ENCODE data around the gene TRIP10.

The TRIP10 gene

DNA sequence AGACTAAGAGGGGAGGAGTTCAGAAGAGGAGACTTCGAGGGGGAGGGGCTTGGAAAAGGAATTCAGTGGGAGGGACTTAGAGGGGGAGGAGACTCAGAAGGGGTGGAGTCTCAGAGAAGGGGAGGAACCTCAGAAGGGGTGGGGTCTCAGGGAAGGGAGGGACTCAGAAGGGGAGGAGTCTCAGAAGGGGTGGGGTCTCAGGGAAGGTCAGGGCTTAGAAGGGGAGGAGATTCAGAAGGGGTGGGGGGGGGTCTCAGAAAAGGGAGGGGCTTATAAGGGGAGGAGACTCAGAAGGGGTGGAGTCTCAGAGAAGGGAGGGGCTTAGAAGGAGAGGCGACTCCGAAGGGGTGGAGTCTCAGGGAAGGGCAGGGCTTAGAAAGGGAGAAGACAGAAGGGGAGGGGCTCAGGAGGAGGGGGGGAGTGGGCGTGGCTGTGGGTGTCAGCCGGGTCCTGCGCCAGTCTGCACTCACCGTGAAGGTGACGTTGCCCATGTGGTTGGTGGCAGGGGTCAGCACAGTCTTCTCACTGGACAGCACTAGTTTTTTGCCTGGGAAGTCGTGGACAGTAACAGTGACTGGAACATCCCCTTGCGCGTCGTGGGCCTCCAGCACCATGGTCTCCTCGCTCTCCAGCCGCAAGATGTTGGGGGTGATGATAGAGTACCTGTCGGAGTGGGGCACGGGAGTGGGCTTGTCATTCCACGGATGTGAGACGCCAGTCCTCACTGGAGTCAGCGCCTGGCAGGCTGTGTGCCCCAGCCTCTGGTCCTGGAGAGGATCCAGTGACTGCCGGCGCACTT is 20.5 kb upstream of the TRIP10 start:
- Histone ChIP-seq H3K4me3 (ENCODE audit: extremely low read depth, insufficient read depth, low read length, poor library complexity, severe bottlenecking) (no peak overlapping the region), H3K9me3 (ENCODE audit: control insufficient read depth, low read length) (peaks cover 9% of the 10 kb centered on the region), H3K27ac (ENCODE audit: low read depth, low read length, severe bottlenecking) (no peak overlapping the region), H3K4me1 (ENCODE audit: control insufficient read depth, insufficient read depth, low read length, poor library complexity, severe bottlenecking) (peaks cover 5% of the 10 kb centered on the region), H3K36me3 (ENCODE audit: control insufficient read depth, insufficient read depth, low read length) (no peaks in the 10 kb centered on the region)
- 90 to 91% methylated on average over 19 to 21 of the region's 21 CpGs for whole genome bisulfite sequencing, 2 experiments (ENCODE audit: insufficient coverage in 2 of 2)

DNA sequence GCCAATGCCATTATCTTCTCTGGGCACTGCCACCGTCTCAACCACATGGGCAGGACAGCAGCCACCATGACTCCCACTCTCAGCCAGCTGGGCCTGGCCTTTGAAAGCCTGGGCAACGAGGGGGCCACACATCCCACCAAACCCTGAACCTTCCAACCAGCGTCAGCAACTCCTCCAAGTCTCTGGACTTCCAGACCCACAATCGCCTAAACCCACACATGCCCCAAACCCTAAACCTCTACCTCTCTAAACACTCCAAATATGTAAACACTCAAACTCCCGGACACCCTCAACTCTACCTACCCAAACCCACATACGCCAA is 20.0 kb upstream of the TRIP10 start:
- Histone ChIP-seq H3K9me3 (ENCODE audit: control insufficient read depth, low read length) (peaks cover 9% of the 10 kb centered on the region), H3K27ac (ENCODE audit: low read depth, low read length, severe bottlenecking) (no peak overlapping the region), H3K36me3 (ENCODE audit: control insufficient read depth, insufficient read depth, low read length) (no peaks in the 10 kb centered on the region), H3K4me3 (ENCODE audit: extremely low read depth, insufficient read depth, low read length, poor library complexity, severe bottlenecking) (no peak overlapping the region), H3K4me1 (ENCODE audit: control insufficient read depth, insufficient read depth, low read length, poor library complexity, severe bottlenecking) (peaks cover 5% of the 10 kb centered on the region)
- WGBS, 2 experiments (ENCODE audit: insufficient coverage in 2 of 2): 93 to 97% methylated on average over 4 to 6 of the region's 6 CpGs

DNA sequence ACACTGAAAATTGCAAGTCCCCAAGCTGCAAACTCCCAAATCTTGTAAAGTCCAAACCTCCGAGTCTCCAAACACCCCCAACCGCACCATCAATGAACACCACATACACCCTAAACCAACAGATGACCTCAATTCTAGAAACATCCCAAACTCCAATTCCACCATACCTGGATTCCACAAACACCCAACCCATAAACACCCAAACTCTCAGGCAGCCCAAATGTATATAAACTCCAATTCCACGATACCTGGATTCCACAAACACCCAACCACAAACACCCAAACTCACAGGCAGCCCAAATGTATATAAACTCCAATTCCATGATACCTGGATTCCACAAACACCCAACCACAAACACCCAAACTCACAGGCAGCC is 19.5 kb upstream of the TRIP10 start:
- Histone ChIP-seq H3K36me3 (ENCODE audit: control insufficient read depth, insufficient read depth, low read length) (no peaks in the 10 kb centered on the region), H3K4me1 (ENCODE audit: control insufficient read depth, insufficient read depth, low read length, poor library complexity, severe bottlenecking) (peaks cover 5% of the 10 kb centered on the region), H3K9me3 (ENCODE audit: control insufficient read depth, low read length) (peaks cover 9% of the 10 kb centered on the region), H3K27ac (ENCODE audit: low read depth, low read length, severe bottlenecking) (no peak overlapping the region), H3K4me3 (ENCODE audit: extremely low read depth, insufficient read depth, low read length, poor library complexity, severe bottlenecking) (no peak overlapping the region)
- WGBS, 2 experiments (ENCODE audit: insufficient coverage in 2 of 2): 94 to 95% methylated on average over 3 of the region's 3 CpGs

DNA sequence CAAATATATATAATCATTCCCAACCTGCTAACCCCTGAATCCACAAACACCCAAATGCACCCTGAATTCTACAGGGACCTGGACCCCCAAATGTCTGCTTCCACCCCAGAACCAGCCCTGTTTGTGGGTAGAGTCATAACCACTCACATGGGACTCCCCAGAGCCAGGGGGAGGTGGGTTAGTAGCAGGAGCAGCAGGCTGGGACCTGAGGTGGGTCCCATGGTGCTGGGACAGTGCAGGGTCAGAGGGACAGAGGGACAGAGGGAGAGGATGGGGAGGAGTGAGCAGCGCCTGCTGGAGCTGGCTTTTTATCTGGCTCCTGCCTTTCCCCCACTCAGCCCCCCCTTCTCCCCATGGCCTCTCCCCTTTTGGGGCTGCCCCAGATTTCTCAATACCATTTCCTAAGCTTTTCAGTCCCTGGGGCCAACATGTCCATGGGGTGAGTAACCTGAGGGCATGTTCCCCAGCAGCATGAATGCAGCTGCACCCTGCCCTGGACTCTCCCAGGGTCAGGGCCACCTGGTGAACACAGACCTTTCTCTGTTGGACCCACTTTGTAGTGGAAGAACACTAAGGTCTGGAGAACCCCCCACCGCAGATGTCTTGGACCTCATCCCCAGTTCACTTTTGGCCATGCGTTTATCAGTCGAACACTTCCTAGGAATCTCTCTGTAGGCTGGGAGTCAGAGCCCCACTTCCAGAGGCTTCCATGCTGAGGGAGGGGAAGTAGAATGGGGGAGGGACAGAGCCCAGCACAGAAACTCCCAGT is 18.9 kb upstream of the TRIP10 start, which contains the start of gene C3:
TSS of gene C3 (minus strand) at position 282 of the 769 bp plus-strand sequence. CDS start at position 221, 61 bp downstream.
- no peak within 1 kb of the TSS for H3K4me3 ChIP-seq (ENCODE audit: extremely low read depth, insufficient read depth, low read length, poor library complexity, severe bottlenecking)
- H3K27ac ChIP-seq (ENCODE audit: low read depth, low read length, severe bottlenecking): no peak within 1 kb of the TSS
- 80 to 91% methylated on average over 1 to 3 of the region's 4 CpGs for WGBS, 2 experiments (ENCODE audit: insufficient coverage in 2 of 2)
- peaks cover 9% of the 10 kb centered on the region for H3K9me3 ChIP-seq (ENCODE audit: control insufficient read depth, low read length)
- H3K4me1 ChIP-seq (ENCODE audit: control insufficient read depth, insufficient read depth, low read length, poor library complexity, severe bottlenecking): peaks cover 5% of the 10 kb centered on the region
- H3K36me3 ChIP-seq (ENCODE audit: control insufficient read depth, insufficient read depth, low read length): no peaks in the 10 kb centered on the region

DNA sequence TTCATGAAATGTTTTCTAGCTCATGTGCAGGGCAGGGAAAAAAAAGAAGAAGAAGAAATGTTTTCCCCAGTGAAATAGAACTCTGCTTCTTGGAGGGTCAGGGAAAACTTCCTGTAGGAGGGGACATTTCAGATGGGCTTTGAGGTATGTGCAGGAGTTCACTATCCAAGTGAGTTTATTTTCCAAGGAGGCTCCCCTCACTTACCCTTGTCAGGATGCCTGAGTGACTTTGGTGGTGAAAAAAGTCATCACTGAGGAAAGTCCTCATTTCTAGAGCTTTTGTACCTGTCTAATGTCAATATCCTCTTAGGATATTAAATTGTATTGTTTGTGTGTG is 18.4 kb upstream of the TRIP10 start:
- Histone ChIP-seq H3K9me3 (ENCODE audit: control insufficient read depth, low read length) (peaks cover 9% of the 10 kb centered on the region), H3K27ac (ENCODE audit: low read depth, low read length, severe bottlenecking) (no peak overlapping the region), H3K4me1 (ENCODE audit: control insufficient read depth, insufficient read depth, low read length, poor library complexity, severe bottlenecking) (peaks cover 5% of the 10 kb centered on the region), H3K4me3 (ENCODE audit: extremely low read depth, insufficient read depth, low read length, poor library complexity, severe bottlenecking) (no peak overlapping the region), H3K36me3 (ENCODE audit: control insufficient read depth, insufficient read depth, low read length) (no peaks in the 10 kb centered on the region)

DNA sequence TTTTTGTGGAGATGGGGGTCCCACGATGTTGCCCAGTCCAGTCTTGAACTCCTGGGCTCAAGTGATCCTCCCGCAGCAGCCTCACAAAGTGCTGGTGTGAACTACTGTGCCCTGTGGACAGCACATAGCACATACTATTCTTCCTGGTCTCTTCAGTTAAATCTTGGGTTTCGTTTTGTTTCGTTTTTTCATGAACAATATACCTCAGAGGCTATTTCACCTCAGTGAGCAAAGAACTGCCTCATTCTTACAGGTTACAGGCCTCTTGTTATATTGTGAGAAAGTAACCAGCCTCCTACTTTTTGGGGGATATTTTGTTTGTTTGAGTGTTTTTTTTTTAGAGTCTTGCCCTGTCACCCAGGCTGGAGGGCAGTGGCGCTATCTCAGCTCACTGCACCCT is 17.7 kb upstream of the TRIP10 start:
- H3K36me3 ChIP-seq (ENCODE audit: control insufficient read depth, insufficient read depth, low read length): no peaks in the 10 kb centered on the region
- peaks cover 5% of the 10 kb centered on the region for H3K4me1 ChIP-seq (ENCODE audit: control insufficient read depth, insufficient read depth, low read length, poor library complexity, severe bottlenecking)
- H3K27ac ChIP-seq (ENCODE audit: low read depth, low read length, severe bottlenecking): no peak overlapping the region
- 80 to 94% methylated on average over 3 to 4 of the region's 5 CpGs for WGBS, 2 experiments (ENCODE audit: insufficient coverage in 2 of 2)
- peaks cover 9% of the 10 kb centered on the region for H3K9me3 ChIP-seq (ENCODE audit: control insufficient read depth, low read length)
- H3K4me3 ChIP-seq (ENCODE audit: extremely low read depth, insufficient read depth, low read length, poor library complexity, severe bottlenecking): no peak overlapping the region

DNA sequence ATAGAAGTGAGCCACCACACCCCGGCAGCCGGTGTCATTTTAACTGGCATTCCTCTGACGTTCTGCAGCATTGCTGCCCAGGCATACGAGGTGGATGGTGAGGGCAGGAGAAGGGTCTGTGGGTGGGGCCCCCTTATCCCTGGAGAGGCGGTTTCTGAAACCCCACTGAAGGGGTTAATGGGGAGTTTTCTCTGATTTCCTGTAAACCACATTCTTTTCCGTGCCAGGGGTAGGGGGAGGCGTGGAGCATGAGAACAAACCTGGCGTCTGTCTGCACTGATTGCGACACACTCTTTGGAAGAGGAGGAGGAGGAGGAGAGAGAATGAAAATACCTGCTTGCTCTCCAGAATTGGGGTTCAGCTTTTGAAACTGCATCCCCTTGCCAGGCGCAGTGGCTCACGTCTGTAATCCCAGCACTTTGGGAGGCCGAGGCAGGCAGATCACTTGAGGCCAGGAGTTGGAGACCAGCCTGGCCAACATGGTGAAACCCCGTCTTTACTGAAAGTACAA is 16.3 kb upstream of the TRIP10 start:
- Histone ChIP-seq H3K4me3 (ENCODE audit: extremely low read depth, insufficient read depth, low read length, poor library complexity, severe bottlenecking) (no peak overlapping the region), H3K9me3 (ENCODE audit: control insufficient read depth, low read length) (peaks cover 3% of the 10 kb centered on the region), H3K27ac (ENCODE audit: low read depth, low read length, severe bottlenecking) (no peak overlapping the region), H3K4me1 (ENCODE audit: control insufficient read depth, insufficient read depth, low read length, poor library complexity, severe bottlenecking) (peaks cover 5% of the 10 kb centered on the region), H3K36me3 (ENCODE audit: control insufficient read depth, insufficient read depth, low read length) (no peaks in the 10 kb centered on the region)
- 61 to 64% methylated on average over 8 to 11 of the region's 13 CpGs for WGBS, 2 experiments (ENCODE audit: insufficient coverage in 2 of 2)

DNA sequence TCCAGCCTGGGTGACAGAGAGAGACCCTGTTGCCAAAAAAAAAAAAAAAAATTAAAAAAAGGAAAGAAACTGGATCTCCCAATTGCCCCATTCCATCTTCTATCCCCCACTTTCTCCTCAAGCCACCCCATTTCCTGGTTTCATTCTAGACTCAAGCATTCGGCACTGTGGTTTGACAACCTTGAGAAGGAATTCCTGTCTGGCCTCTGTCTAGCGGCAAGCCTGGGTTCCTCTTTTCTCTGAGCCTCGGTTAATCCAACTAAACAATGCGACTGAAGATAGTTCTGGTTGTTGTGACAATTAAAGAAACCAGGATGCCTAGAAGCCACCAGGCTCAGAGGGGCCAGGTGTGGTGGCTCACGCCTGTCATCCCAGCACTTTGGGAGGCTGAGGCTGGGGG is 15.7 kb upstream of the TRIP10 start:
- Histone ChIP-seq H3K4me1 (ENCODE audit: control insufficient read depth, insufficient read depth, low read length, poor library complexity, severe bottlenecking) (peaks cover 5% of the 10 kb centered on the region), H3K36me3 (ENCODE audit: control insufficient read depth, insufficient read depth, low read length) (no peaks in the 10 kb centered on the region), H3K4me3 (ENCODE audit: extremely low read depth, insufficient read depth, low read length, poor library complexity, severe bottlenecking) (no peak overlapping the region), H3K27ac (ENCODE audit: low read depth, low read length, severe bottlenecking) (no peak overlapping the region), H3K9me3 (ENCODE audit: control insufficient read depth, low read length) (no peaks in the 10 kb centered on the region)
- 89 to 94% methylated on average over 3 to 5 of the region's 5 CpGs for WGBS, 2 experiments (ENCODE audit: insufficient coverage in 2 of 2)

DNA sequence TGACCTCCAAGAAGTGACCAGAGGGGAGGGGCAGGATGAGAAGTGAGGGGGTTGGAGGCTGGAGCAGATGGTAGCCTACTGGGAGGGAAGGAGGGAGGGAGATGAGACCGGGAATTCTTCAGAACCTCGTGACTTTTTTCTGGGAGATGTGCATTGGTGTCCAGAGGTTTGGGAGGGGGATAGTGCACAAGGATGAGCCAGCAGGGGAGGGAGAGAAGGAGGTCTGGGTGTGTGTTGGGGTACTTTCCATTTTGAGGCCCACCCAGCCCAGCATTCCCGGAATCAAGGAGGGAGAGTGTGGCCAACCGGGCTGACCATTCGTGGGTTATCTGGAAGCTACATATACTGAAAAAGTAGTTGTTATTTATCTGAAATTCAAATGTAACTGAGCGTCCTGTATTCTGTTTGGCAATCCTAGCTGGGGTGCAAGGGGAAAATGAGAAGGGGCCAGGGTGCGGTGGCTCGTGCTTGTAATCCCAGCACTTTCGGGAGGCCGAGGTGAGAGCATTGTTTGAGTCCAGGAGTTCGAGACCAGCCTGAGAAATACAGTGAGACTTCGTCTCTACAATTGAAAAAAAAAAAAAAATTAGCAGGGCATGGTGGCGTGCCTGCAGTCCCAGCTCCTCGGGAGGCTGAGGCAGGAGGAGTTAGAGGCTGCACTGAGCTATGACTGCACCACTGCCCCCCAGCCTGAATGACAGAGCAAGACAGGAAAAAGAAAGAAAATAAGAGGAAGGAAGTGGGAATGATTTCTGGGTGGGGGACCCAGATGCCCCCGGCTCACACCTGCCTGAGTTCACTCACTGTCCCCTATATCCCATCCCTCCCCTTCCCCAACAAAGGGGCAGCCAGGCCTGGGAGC is 14.6 kb upstream of the TRIP10 start:
- no peaks in the 10 kb centered on the region for H3K36me3 ChIP-seq (ENCODE audit: control insufficient read depth, insufficient read depth, low read length)
- 83 to 85% methylated on average over 14 of the region's 15 CpGs for WGBS, 2 experiments (ENCODE audit: insufficient coverage in 2 of 2)
- H3K4me1 ChIP-seq (ENCODE audit: control insufficient read depth, insufficient read depth, low read length, poor library complexity, severe bottlenecking): peaks cover 5% of the 10 kb centered on the region
- no peak overlapping the region for H3K4me3 ChIP-seq (ENCODE audit: extremely low read depth, insufficient read depth, low read length, poor library complexity, severe bottlenecking)
- H3K27ac ChIP-seq (ENCODE audit: low read depth, low read length, severe bottlenecking): no peak overlapping the region
- no peaks in the 10 kb centered on the region for H3K9me3 ChIP-seq (ENCODE audit: control insufficient read depth, low read length)

DNA sequence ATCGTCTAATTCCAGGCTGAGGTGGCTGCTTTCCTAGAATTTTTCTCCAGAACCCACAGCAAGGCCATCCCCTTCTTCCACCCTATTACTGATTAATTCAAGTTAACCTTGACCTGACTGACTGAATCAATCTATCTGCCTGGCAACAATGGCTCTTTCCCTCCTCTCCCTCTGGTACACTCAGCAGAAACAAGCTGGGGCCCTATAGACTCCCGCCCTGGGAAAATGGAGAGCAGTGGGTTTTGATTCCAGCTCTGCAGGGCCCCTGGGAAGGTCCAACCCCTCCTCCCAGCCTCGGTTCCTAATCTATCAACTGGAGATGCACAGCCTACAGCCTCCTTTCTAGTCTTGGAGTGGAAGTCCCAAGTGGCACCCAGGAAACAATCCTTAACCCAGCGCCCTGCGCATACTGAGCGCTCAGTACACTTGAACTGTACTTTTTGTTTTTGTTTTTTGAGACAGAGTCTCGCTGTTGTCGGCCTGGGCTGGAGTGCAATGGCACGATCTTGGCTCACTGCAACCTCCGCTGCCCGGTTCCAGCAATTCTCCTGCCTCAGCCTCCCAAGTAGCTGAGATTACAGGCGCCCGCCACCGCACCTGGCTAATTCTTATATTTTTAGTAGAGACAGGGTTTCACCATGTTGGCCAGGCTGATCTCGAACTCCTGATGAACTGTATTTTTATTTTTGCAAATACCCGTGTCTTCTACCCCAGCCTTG is 13.8 kb upstream of the TRIP10 start:
- Histone ChIP-seq H3K4me1 (ENCODE audit: control insufficient read depth, insufficient read depth, low read length, poor library complexity, severe bottlenecking) (peaks cover 4% of the 10 kb centered on the region), H3K9me3 (ENCODE audit: control insufficient read depth, low read length) (no peaks in the 10 kb centered on the region), H3K27ac (ENCODE audit: low read depth, low read length, severe bottlenecking) (no peak overlapping the region), H3K36me3 (ENCODE audit: control insufficient read depth, insufficient read depth, low read length) (no peaks in the 10 kb centered on the region), H3K4me3 (ENCODE audit: extremely low read depth, insufficient read depth, low read length, poor library complexity, severe bottlenecking) (no peak overlapping the region)
- WGBS, 2 experiments (ENCODE audit: insufficient coverage in 2 of 2): 88 to 93% methylated on average over 15 to 16 of the region's 16 CpGs
